ENCODE data around the gene GABRG1.

The GABRG1 gene

GRCh38 chr4:46123913-46124755 is at the start of gene GABRG1:
TSS of gene GABRG1 (minus strand) at chr4:46124054. CDS start at chr4:46123913, 141 bp downstream.
- no peak within 1 kb of the TSS for H3K9ac ChIP-seq (ENCODE audit: low read length in 5 of 5)
- H3K36me3 ChIP-seq (ENCODE audit: control insufficient read depth in 5 of 5, insufficient read depth in 5 of 5, low read length in 5 of 5) = no peaks in the 10 kb centered on the region
- no peak within 1 kb of the TSS for H3K27ac ChIP-seq (ENCODE audit: low read depth, low read length)
- peaks cover 0 to 7% (median 4%) of the 10 kb centered on the region in 5 donors for H3K4me1 ChIP-seq (ENCODE audit: control insufficient read depth in 5 of 5, insufficient read depth in 5 of 5, low read length in 5 of 5)
- no peaks in the 10 kb centered on the region for H3K9me3 ChIP-seq (ENCODE audit: control insufficient read depth in 5 of 5, low read length in 5 of 5)
- peak within 1 kb of the TSS in 4 of 5 donors; percentile 10 to 40 (median 26) for H3K4me3 ChIP-seq (ENCODE audit: low read depth in 1 of 5, low read length in 5 of 5)
- H3K27me3 ChIP-seq (ENCODE audit: control insufficient read depth in 5 of 5, insufficient read depth in 4 of 5, low read length in 5 of 5) = peaks cover 3 to 13% (median 9%) of the 10 kb centered on the region in 5 donors

- Histone ChIP-seq H3K27me3 (ENCODE audit: control insufficient read depth in 5 of 5, insufficient read depth in 4 of 5, low read length in 5 of 5) (no peaks in the 10 kb centered on the region), H3K4me1 (ENCODE audit: control insufficient read depth in 5 of 5, insufficient read depth in 5 of 5, low read length in 5 of 5) (no peaks in the 10 kb centered on the region), H3K9me3 (ENCODE audit: control insufficient read depth in 5 of 5, low read length in 5 of 5) (peaks cover 2 to 13% (median 4%) of the 10 kb centered on the region in 5 donors), H3K9ac (ENCODE audit: low read length in 5 of 5) (no peak overlapping the region), H3K27ac (ENCODE audit: low read depth, low read length) (no peak overlapping the region), H3K36me3 (ENCODE audit: control insufficient read depth in 5 of 5, insufficient read depth in 5 of 5, low read length in 5 of 5) (no peaks in the 10 kb centered on the region), H3K4me3 (ENCODE audit: low read depth in 1 of 5, low read length in 5 of 5) (no peak overlapping the region)
These were observed 23.1 kb upstream of the GABRG1 start for GRCh38 chr4:46146993-46147392.

GRCh38 chr4:46131498-46132057 is 7.7 kb upstream of the GABRG1 start:
- Histone ChIP-seq H3K36me3 (ENCODE audit: control insufficient read depth in 5 of 5, insufficient read depth in 5 of 5, low read length in 5 of 5) (no peaks in the 10 kb centered on the region), H3K4me3 (ENCODE audit: low read depth in 1 of 5, low read length in 5 of 5) (no peak overlapping the region), H3K27me3 (ENCODE audit: control insufficient read depth in 5 of 5, insufficient read depth in 4 of 5, low read length in 5 of 5) (no peaks in the 10 kb centered on the region), H3K9me3 (ENCODE audit: control insufficient read depth in 5 of 5, low read length in 5 of 5) (no peaks in the 10 kb centered on the region), H3K27ac (ENCODE audit: low read depth, low read length) (no peak overlapping the region), H3K4me1 (ENCODE audit: control insufficient read depth in 5 of 5, insufficient read depth in 5 of 5, low read length in 5 of 5) (no peaks in the 10 kb centered on the region), H3K9ac (ENCODE audit: low read length in 5 of 5) (no peak overlapping the region)

GRCh38 chr4:46124773-46125413 is 1.0 kb upstream of the GABRG1 start:
- Histone ChIP-seq H3K27ac (ENCODE audit: low read depth, low read length) (no peak overlapping the region), H3K27me3 (ENCODE audit: control insufficient read depth in 5 of 5, insufficient read depth in 4 of 5, low read length in 5 of 5) (peaks cover 3 to 13% (median 9%) of the 10 kb centered on the region in 5 donors), H3K4me1 (ENCODE audit: control insufficient read depth in 5 of 5, insufficient read depth in 5 of 5, low read length in 5 of 5) (peaks cover 0 to 7% (median 4%) of the 10 kb centered on the region in 5 donors), H3K9ac (ENCODE audit: low read length in 5 of 5) (no peak overlapping the region), H3K4me3 (ENCODE audit: low read depth in 1 of 5, low read length in 5 of 5) (no peak overlapping the region), H3K9me3 (ENCODE audit: control insufficient read depth in 5 of 5, low read length in 5 of 5) (no peaks in the 10 kb centered on the region), H3K36me3 (ENCODE audit: control insufficient read depth in 5 of 5, insufficient read depth in 5 of 5, low read length in 5 of 5) (no peaks in the 10 kb centered on the region)

- H3K36me3 ChIP-seq (ENCODE audit: control insufficient read depth in 5 of 5, insufficient read depth in 5 of 5, low read length in 5 of 5) = no peaks in the 10 kb centered on the region
- H3K27ac ChIP-seq (ENCODE audit: low read depth, low read length) = no peak overlapping the region
- no peak overlapping the region for H3K4me3 ChIP-seq (ENCODE audit: low read depth in 1 of 5, low read length in 5 of 5)
- no peaks in the 10 kb centered on the region for H3K4me1 ChIP-seq (ENCODE audit: control insufficient read depth in 5 of 5, insufficient read depth in 5 of 5, low read length in 5 of 5)
- no peak overlapping the region for H3K9ac ChIP-seq (ENCODE audit: low read length in 5 of 5)
- no peaks in the 10 kb centered on the region for H3K27me3 ChIP-seq (ENCODE audit: control insufficient read depth in 5 of 5, insufficient read depth in 4 of 5, low read length in 5 of 5)
- H3K9me3 ChIP-seq (ENCODE audit: control insufficient read depth in 5 of 5, low read length in 5 of 5) = no peaks in the 10 kb centered on the region
These were observed 42.2 kb downstream of the GABRG1 start for GRCh38 chr4:46081674-46082073.

GRCh38 chr4:46081248-46081647 is 42.6 kb downstream of the GABRG1 start:
- H3K4me1 ChIP-seq (ENCODE audit: control insufficient read depth in 5 of 5, insufficient read depth in 5 of 5, low read length in 5 of 5) = no peaks in the 10 kb centered on the region
- H3K4me3 ChIP-seq (ENCODE audit: low read depth in 1 of 5, low read length in 5 of 5) = no peak overlapping the region
- no peaks in the 10 kb centered on the region for H3K27me3 ChIP-seq (ENCODE audit: control insufficient read depth in 5 of 5, insufficient read depth in 4 of 5, low read length in 5 of 5)
- no peak overlapping the region for H3K27ac ChIP-seq (ENCODE audit: low read depth, low read length)
- no peaks in the 10 kb centered on the region for H3K36me3 ChIP-seq (ENCODE audit: control insufficient read depth in 5 of 5, insufficient read depth in 5 of 5, low read length in 5 of 5)
- no peak overlapping the region for H3K9ac ChIP-seq (ENCODE audit: low read length in 5 of 5)
- no peaks in the 10 kb centered on the region for H3K9me3 ChIP-seq (ENCODE audit: control insufficient read depth in 5 of 5, low read length in 5 of 5)

GRCh38 chr4:46073778-46074177 is 50.1 kb downstream of the GABRG1 start:
- Histone ChIP-seq H3K9me3 (ENCODE audit: control insufficient read depth in 5 of 5, low read length in 5 of 5) (no peaks in the 10 kb centered on the region), H3K27ac (ENCODE audit: low read depth, low read length) (no peak overlapping the region), H3K9ac (ENCODE audit: low read length in 5 of 5) (no peak overlapping the region), H3K27me3 (ENCODE audit: control insufficient read depth in 5 of 5, insufficient read depth in 4 of 5, low read length in 5 of 5) (no peaks in the 10 kb centered on the region), H3K4me3 (ENCODE audit: low read depth in 1 of 5, low read length in 5 of 5) (no peak overlapping the region), H3K4me1 (ENCODE audit: control insufficient read depth in 5 of 5, insufficient read depth in 5 of 5, low read length in 5 of 5) (no peaks in the 10 kb centered on the region), H3K36me3 (ENCODE audit: control insufficient read depth in 5 of 5, insufficient read depth in 5 of 5, low read length in 5 of 5) (no peaks in the 10 kb centered on the region)

- Histone ChIP-seq H3K9ac (ENCODE audit: low read length in 5 of 5) (no peak overlapping the region), H3K4me3 (ENCODE audit: low read depth in 1 of 5, low read length in 5 of 5) (no peak overlapping the region), H3K9me3 (ENCODE audit: control insufficient read depth in 5 of 5, low read length in 5 of 5) (no peaks in the 10 kb centered on the region), H3K27me3 (ENCODE audit: control insufficient read depth in 5 of 5, insufficient read depth in 4 of 5, low read length in 5 of 5) (no peaks in the 10 kb centered on the region), H3K27ac (ENCODE audit: low read depth, low read length) (no peak overlapping the region), H3K36me3 (ENCODE audit: control insufficient read depth in 5 of 5, insufficient read depth in 5 of 5, low read length in 5 of 5) (no peaks in the 10 kb centered on the region), H3K4me1 (ENCODE audit: control insufficient read depth in 5 of 5, insufficient read depth in 5 of 5, low read length in 5 of 5) (no peaks in the 10 kb centered on the region)
These were observed 72.5 kb downstream of the GABRG1 start for GRCh38 chr4:46051392-46051791.

GRCh38 chr4:46032056-46032455 is 91.8 kb downstream of the GABRG1 start:
- Histone ChIP-seq H3K36me3 (ENCODE audit: control insufficient read depth in 5 of 5, insufficient read depth in 5 of 5, low read length in 5 of 5) (no peaks in the 10 kb centered on the region), H3K9me3 (ENCODE audit: control insufficient read depth in 5 of 5, low read length in 5 of 5) (no peaks in the 10 kb centered on the region), H3K27me3 (ENCODE audit: control insufficient read depth in 5 of 5, insufficient read depth in 4 of 5, low read length in 5 of 5) (no peaks in the 10 kb centered on the region), H3K4me3 (ENCODE audit: low read depth in 1 of 5, low read length in 5 of 5) (no peak overlapping the region), H3K9ac (ENCODE audit: low read length in 5 of 5) (no peak overlapping the region), H3K27ac (ENCODE audit: low read depth, low read length) (no peak overlapping the region), H3K4me1 (ENCODE audit: control insufficient read depth in 5 of 5, insufficient read depth in 5 of 5, low read length in 5 of 5) (no peaks in the 10 kb centered on the region)

GRCh38 chr4:46016306-46016705 is 107.5 kb downstream of the GABRG1 start:
- H3K4me1 ChIP-seq (ENCODE audit: control insufficient read depth in 5 of 5, insufficient read depth in 5 of 5, low read length in 5 of 5) = no peaks in the 10 kb centered on the region
- no peak overlapping the region for H3K27ac ChIP-seq (ENCODE audit: low read depth, low read length)
- no peak overlapping the region for H3K4me3 ChIP-seq (ENCODE audit: low read depth in 1 of 5, low read length in 5 of 5)
- H3K9me3 ChIP-seq (ENCODE audit: control insufficient read depth in 5 of 5, low read length in 5 of 5) = no peaks in the 10 kb centered on the region
- H3K9ac ChIP-seq (ENCODE audit: low read length in 5 of 5) = no peak overlapping the region
- no peaks in the 10 kb centered on the region for H3K36me3 ChIP-seq (ENCODE audit: control insufficient read depth in 5 of 5, insufficient read depth in 5 of 5, low read length in 5 of 5)
- no peaks in the 10 kb centered on the region for H3K27me3 ChIP-seq (ENCODE audit: control insufficient read depth in 5 of 5, insufficient read depth in 4 of 5, low read length in 5 of 5)
